ENCODE data around the gene ZNF688.

- TF ChIP-seq CTCF (IDR thresholded peaks at IDR 0.05) (no peak), ZFX (IDR thresholded peaks at IDR 0.05; ENCODE audit: borderline replicate concordance) (no peak)
Measured at GRCh38 chr16:30527635-30528178, 43.8 kb downstream of the ZNF688 start.

All from 22Rv1 (cell line).